Measurements from ENCODE around the gene AEBP1.

AEBP1 gene

GRCh38 chr7:44060091-44060947 lies 43.8 kb upstream of the AEBP1 start:
- WGBS, 2 donors (ENCODE audit: extremely low coverage in 2 of 2, insufficient read length in 2 of 2, insufficient replicate concordance in 1 of 2) = no CpG with 5 or more reads among the region's 21 CpGs
- H3K4me3 ChIP-seq (ENCODE audit: low read length in 2 of 2) = no peak overlapping the region
- no peak overlapping the region for H2BK15ac ChIP-seq (ENCODE audit: low read length)
- H3K36me3 ChIP-seq (replicated peaks in 1 of 2; ENCODE audit: control insufficient read depth in 2 of 2, insufficient read depth in 2 of 2, low read length in 2 of 2) = peaks cover 44 to 75% of the 10 kb centered on the region in 2 donors
- H2BK120ac ChIP-seq (ENCODE audit: low read depth, low read length) = no peak overlapping the region
- no peaks in the 10 kb centered on the region for H3K9me3 ChIP-seq (replicated peaks in 1 of 2; ENCODE audit: control insufficient read depth in 2 of 2, insufficient read depth in 1 of 2, low read depth in 1 of 2, low read length in 2 of 2)
- peaks cover 9 to 16% of the 10 kb centered on the region in 2 donors for H3K4me1 ChIP-seq (ENCODE audit: control insufficient read depth in 2 of 2, insufficient read depth in 1 of 2, low read depth in 1 of 2, low read length in 2 of 2)
- H4K91ac ChIP-seq (ENCODE audit: low read depth, low read length, poor library complexity) = no peak overlapping the region
- H2AFZ ChIP-seq (ENCODE audit: low read length) = no peak overlapping the region
- H4K8ac ChIP-seq (ENCODE audit: low read depth, low read length) = no peak overlapping the region
- H2BK12ac ChIP-seq (ENCODE audit: low read length) = no peak overlapping the region
- no peak overlapping the region for H3K4me2 ChIP-seq (ENCODE audit: insufficient read depth, low read length, poor library complexity, severe bottlenecking)
- H2BK5ac ChIP-seq (ENCODE audit: low read length) = peak overlapping the region; percentile 27
- H3K4ac ChIP-seq (ENCODE audit: low read length) = no peak overlapping the region
- no peak for DNase-seq (ENCODE audit: low spot score)
- H2AK5ac ChIP-seq (ENCODE audit: low read depth, low read length) = no peak overlapping the region
- H3K27me3 ChIP-seq (ENCODE audit: control insufficient read depth in 3 of 3, insufficient read depth in 3 of 3, low read depth in 1 of 3, low read length in 3 of 3) = no peaks in the 10 kb centered on the region
- H3K23ac ChIP-seq (ENCODE audit: low read depth, low read length, poor library complexity) = no peak overlapping the region
- H3K79me1 ChIP-seq (ENCODE audit: low read depth, low read length) = peaks cover 7% of the 10 kb centered on the region
- H3K9ac ChIP-seq (ENCODE audit: low read depth, low read length, poor library complexity) = no peak overlapping the region
- no peak overlapping the region for H3K18ac ChIP-seq (ENCODE audit: low read length)
- no peak overlapping the region for H3K14ac ChIP-seq (ENCODE audit: low read length)
- no peak overlapping the region for H3K27ac ChIP-seq (replicated peaks; ENCODE audit: low read length)

GRCh38 chr7:44060948-44061644 lies 43.0 kb upstream of the AEBP1 start:
- no peak for DNase-seq (ENCODE audit: low spot score)
- H3K36me3 ChIP-seq (replicated peaks in 1 of 2; ENCODE audit: control insufficient read depth in 2 of 2, insufficient read depth in 2 of 2, low read length in 2 of 2) = peaks cover 44 to 67% of the 10 kb centered on the region in 2 donors

DNA sequence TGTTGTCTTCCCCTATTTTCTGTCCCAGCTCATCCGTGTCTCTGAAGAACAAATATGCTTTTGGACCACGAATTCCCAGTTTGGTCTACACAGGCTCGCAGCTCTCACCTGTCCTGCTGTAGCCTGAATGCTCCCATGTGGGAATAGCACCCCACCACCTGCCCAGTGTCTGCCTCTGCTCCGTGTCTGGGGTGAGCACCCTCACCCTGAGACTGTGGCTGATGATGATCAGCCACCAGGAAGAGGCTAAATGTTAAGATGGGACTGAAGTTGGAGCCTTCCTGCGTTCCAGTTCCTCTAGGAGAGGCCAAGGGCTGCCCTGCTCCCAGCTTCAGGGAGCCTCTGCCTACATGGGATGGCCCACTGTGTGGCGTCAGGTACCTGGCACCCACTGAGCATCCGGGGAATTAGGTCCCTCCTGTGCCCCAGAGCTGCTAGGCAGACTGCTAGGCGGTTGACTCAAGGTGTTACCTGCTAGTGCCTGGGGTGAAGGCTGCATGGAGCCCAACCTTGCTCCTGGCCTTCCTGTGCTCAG lies 42.4 kb upstream of the AEBP1 start:
- Histone ChIP-seq H3K4me1 (ENCODE audit: control insufficient read depth in 2 of 2, insufficient read depth in 1 of 2, low read depth in 1 of 2, low read length in 2 of 2) (peaks cover 19 to 24% of the 10 kb centered on the region in 2 donors), H3K9me3 (replicated peaks in 1 of 2; ENCODE audit: control insufficient read depth in 2 of 2, insufficient read depth in 1 of 2, low read depth in 1 of 2, low read length in 2 of 2) (no peaks in the 10 kb centered on the region), H2BK12ac (ENCODE audit: low read length) (no peak overlapping the region), H3K23ac (ENCODE audit: low read depth, low read length, poor library complexity) (no peak overlapping the region), H3K36me3 (replicated peaks in 1 of 2; ENCODE audit: control insufficient read depth in 2 of 2, insufficient read depth in 2 of 2, low read length in 2 of 2) (peaks cover 40 to 61% of the 10 kb centered on the region in 2 donors), H3K79me1 (ENCODE audit: low read depth, low read length) (peaks cover 8% of the 10 kb centered on the region), H3K4ac (ENCODE audit: low read length) (no peak overlapping the region), H2AK5ac (ENCODE audit: low read depth, low read length) (no peak overlapping the region), H3K14ac (ENCODE audit: low read length) (no peak overlapping the region), H3K27me3 (ENCODE audit: control insufficient read depth in 3 of 3, insufficient read depth in 3 of 3, low read depth in 1 of 3, low read length in 3 of 3) (no peaks in the 10 kb centered on the region), H2AFZ (ENCODE audit: low read length) (no peak overlapping the region), H3K9ac (ENCODE audit: low read depth, low read length, poor library complexity) (no peak overlapping the region), H4K8ac (ENCODE audit: low read depth, low read length) (no peak overlapping the region), H3K4me2 (ENCODE audit: insufficient read depth, low read length, poor library complexity, severe bottlenecking) (no peak overlapping the region), H2BK120ac (ENCODE audit: low read depth, low read length) (no peak overlapping the region), H2BK5ac (ENCODE audit: low read length) (no peak overlapping the region), H2BK15ac (ENCODE audit: low read length) (no peak overlapping the region), H3K4me3 (ENCODE audit: low read length in 2 of 2) (no peak overlapping the region), H3K27ac (replicated peaks; ENCODE audit: low read length) (no peak overlapping the region), H4K91ac (ENCODE audit: low read depth, low read length, poor library complexity) (no peak overlapping the region), H3K18ac (ENCODE audit: low read length) (no peak overlapping the region)
- no peak for DNase-seq (ENCODE audit: low spot score)
- no CpG with 5 or more reads among the region's 8 CpGs for WGBS, 2 donors (ENCODE audit: extremely low coverage in 2 of 2, insufficient read length in 2 of 2, insufficient replicate concordance in 1 of 2)

More at GRCh38 chr7:44060948-44061644, 43.0 kb upstream of the AEBP1 start:
- Histone ChIP-seq H3K18ac (ENCODE audit: low read length) (no peak overlapping the region), H2AK5ac (ENCODE audit: low read depth, low read length) (no peak overlapping the region), H2BK5ac (ENCODE audit: low read length) (no peak overlapping the region), H3K4me3 (ENCODE audit: low read length in 2 of 2) (no peak overlapping the region), H3K9me3 (replicated peaks in 1 of 2; ENCODE audit: control insufficient read depth in 2 of 2, insufficient read depth in 1 of 2, low read depth in 1 of 2, low read length in 2 of 2) (no peaks in the 10 kb centered on the region), H4K8ac (ENCODE audit: low read depth, low read length) (no peak overlapping the region), H3K23ac (ENCODE audit: low read depth, low read length, poor library complexity) (no peak overlapping the region), H2BK12ac (ENCODE audit: low read length) (no peak overlapping the region), H3K9ac (ENCODE audit: low read depth, low read length, poor library complexity) (no peak overlapping the region), H2AFZ (ENCODE audit: low read length) (no peak overlapping the region), H3K27me3 (ENCODE audit: control insufficient read depth in 3 of 3, insufficient read depth in 3 of 3, low read depth in 1 of 3, low read length in 3 of 3) (no peaks in the 10 kb centered on the region), H3K79me1 (ENCODE audit: low read depth, low read length) (peaks cover 8% of the 10 kb centered on the region), H4K91ac (ENCODE audit: low read depth, low read length, poor library complexity) (no peak overlapping the region), H2BK120ac (ENCODE audit: low read depth, low read length) (no peak overlapping the region), H3K27ac (replicated peaks; ENCODE audit: low read length) (no peak overlapping the region), H3K14ac (ENCODE audit: low read length) (no peak overlapping the region), H3K4me2 (ENCODE audit: insufficient read depth, low read length, poor library complexity, severe bottlenecking) (no peak overlapping the region), H3K4me1 (ENCODE audit: control insufficient read depth in 2 of 2, insufficient read depth in 1 of 2, low read depth in 1 of 2, low read length in 2 of 2) (peaks cover 16 to 20% of the 10 kb centered on the region in 2 donors), H2BK15ac (ENCODE audit: low read length) (no peak overlapping the region), H3K4ac (ENCODE audit: low read length) (no peak overlapping the region)
- WGBS, 2 donors (ENCODE audit: extremely low coverage in 2 of 2, insufficient read length in 2 of 2, insufficient replicate concordance in 1 of 2) = no CpG with 5 or more reads among the region's 8 CpGs
